NCI-H1048 (cell line): Measurements from ENCODE around the gene MFNG.

Source experiments
- DNase-seq: peaks from one replicate; lab custom pipeline; 2025; lab: John Stamatoyannopoulos, UW

Gene MFNG

DNA sequence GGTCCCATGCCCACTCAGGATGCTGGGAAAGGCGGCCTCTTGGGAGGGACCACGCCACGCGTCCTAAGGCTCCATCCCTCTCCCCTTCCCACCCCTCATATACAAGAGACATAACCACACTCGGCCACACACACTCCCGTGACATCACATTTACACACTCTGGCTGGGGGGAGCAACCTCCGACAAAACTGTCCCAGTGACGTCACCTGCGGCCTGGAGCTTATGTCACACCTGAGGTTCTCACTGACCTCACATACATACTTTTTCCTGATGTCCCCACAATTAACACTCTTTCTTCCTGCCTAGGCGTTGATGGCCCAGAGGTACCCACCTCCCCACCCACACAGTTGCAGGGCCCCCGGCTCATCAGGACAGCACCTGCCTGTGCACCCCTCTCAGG is 60.8 kb downstream of the MFNG start:
- DNase-seq = no peak

DNA sequence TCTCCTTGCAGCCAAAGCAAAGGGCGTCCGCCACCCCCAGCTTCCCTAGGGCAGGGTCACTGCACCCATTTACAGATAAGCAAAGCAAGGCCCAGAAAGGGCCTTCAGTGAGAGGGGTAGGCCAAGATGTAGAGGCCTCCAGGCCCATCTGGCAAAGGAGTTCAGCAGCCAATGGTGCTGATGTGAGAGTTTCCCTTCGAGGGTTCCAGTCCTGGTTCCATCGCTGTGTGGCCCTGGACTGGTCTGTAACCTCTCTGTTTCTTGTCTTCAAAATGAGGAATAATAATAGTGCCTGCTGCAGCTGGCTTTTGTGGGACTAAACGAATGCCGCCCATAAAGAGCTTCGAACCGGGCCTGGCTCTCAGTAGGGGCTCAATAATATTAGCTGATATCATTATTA is 62.9 kb downstream of the MFNG start:
- DNase-seq = no peak

DNA sequence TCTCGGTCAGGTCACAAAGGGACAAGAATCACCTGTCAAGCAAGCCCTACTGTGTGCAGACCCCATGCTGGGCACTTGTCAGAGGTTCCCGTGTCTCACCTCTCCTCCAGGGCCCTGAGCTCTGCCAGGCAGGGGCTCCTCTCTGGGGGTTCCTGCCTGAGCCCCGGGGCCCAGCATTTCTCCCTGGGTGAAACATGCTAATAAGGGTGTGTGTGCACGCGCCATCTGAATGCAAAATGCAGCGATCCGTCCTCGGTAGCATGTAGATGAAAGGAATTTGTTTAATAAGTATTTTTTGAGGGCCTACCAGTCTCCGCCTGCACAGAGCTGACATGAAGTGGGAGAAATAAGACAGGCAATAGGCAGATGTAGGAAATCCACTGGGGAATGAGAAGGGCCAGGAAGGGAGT is 64.7 kb downstream of the MFNG start:
- DNase-seq = no peak

DNA sequence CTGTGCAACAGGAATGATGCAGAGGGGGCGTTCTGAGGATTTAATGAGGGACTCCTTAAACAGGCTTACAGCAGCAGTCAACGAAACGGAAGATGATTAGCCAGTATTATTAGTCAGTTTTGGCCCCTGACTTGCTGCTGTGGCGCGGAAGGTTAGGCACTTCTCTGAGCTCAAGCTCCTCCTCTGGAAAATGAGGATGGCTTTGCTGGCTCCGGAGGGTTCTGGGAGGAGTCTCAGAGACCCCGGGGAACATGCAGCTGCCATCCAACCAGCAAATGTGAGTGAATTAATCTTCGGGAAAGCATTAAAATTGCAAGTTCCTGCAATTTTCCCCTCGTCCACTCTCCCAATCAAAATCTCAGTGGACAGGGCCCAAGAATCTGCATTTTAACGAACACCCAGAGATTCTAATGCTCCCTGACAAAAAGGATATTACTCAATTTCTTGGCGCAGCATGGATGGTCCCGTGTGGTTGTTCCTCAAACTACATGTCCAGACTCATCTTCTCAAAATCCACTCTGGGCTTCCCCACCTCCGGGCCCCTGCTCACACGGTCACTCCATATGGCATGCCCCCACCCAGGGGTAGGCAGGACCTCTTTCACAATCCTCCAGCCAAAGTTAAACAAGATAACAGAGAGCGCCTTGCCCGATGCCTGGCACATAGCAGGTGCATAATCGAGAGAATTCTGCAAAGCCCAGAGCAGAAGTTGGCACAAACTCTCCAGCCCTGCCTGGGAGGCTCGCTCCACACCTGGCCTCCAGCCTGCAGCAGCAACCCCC is 65.3 kb downstream of the MFNG start:
- no peak for DNase-seq

DNA sequence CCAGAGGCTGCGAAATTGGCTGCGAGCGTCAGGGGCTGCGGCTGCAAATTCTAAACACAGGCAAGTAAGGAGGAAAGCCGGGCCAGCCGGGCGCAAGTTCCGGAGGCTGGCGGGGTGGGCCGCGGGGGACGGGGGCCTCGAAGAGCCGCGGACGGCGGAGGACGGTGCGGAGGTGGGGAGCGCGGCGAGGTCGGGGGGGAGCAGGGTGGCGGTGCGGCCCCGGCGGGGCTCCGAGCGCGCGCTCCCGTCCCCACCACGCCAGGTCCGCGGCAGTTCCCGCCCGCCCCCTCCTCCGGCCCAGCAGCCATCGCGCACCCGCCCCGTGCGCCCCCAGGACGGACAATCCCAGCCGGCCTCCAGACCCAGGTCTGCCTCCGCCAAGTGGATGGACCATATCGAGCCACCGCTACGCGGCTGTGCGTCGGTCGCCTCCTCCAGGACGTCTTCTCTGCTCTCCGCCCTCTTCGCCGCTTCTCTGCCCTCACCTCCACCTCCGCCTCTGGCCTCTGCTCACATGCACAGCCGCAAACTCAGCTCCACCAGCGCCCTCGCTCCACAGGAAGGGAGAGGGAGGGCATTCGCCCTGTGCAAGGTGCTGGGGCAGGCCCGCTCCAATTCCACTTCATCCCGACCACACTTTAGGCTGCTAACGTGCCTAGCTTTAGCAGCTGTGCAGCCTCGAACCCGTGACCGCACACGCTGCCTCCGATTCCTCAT is 66.1 kb downstream of the MFNG start:
- no peak for DNase-seq

DNA sequence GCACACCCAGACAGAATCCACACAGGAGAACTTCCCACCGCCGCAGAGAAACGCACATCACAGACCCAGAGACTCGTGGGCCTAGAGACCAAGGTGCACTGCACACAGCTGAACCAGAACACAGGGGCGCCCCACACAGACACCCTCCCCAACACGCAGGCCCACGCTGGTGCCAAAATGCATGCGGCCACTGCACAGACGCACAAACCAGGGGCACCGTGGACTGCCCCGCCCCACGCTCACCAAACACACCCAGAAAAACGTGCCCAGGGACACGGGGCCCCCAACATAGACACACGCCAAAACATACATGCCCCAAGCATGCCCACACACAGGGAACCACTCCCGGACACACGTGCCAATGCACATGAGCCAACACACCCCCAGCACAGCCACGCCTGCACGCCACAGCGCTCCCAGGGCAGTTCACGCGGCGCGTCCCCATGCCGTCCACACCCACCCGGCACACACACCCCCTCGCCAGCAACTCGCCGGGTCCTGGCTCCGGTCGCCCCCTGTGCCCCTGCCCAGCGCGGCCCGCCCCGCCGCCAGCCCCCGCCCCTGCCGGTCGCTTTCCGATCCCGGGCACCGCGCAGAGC is 66.7 kb downstream of the MFNG start:
- no peak for DNase-seq
